HG03066 (cell line): ENCODE data around the gene PDE5A.

ENCODE experiments used
- ATAC-seq: cut with Tn5 transposase; IDR thresholded peaks from one replicate; pipeline ENCODE4 v1.9.1; 2021; ENCODE audit warnings: low read depth; ENCODE audit not compliant: unreplicated experiment

Gene PDE5A

GRCh38 chr4:119525005-119525749, 103.4 kb downstream of the PDE5A start:
- ATAC-seq = no peak

GRCh38 chr4:119523399-119523798, 105.2 kb downstream of the PDE5A start:
- no peak for ATAC-seq

GRCh38 chr4:119521268-119521667, 107.3 kb downstream of the PDE5A start:
- no peak for ATAC-seq

- ATAC-seq = no peak
Observed at GRCh38 chr4:119518915-119519410, 109.6 kb downstream of the PDE5A start.

- no peak for ATAC-seq
Observed at GRCh38 chr4:119518230-119518892, 110.2 kb downstream of the PDE5A start.

- ATAC-seq = no peak
Observed at GRCh38 chr4:119517361-119518229, 111.0 kb downstream of the PDE5A start.

GRCh38 chr4:119512398-119512797, 116.2 kb downstream of the PDE5A start:
- no peak for ATAC-seq

GRCh38 chr4:119510395-119511149, 118.0 kb downstream of the PDE5A start:
- no peak for ATAC-seq

- ATAC-seq = no peak
Observed at GRCh38 chr4:119508281-119508680, 120.3 kb downstream of the PDE5A start.

- no peak for ATAC-seq
Observed at GRCh38 chr4:119506806-119507205, 121.8 kb downstream of the PDE5A start.

GRCh38 chr4:119504616-119505015, 124.0 kb downstream of the PDE5A start:
- no peak for ATAC-seq

GRCh38 chr4:119501740-119502139, 126.9 kb downstream of the PDE5A start:
- no peak for ATAC-seq

GRCh38 chr4:119498527-119498926, 130.1 kb downstream of the PDE5A start:
- ATAC-seq = no peak

- ATAC-seq = no peak
Observed at GRCh38 chr4:119493886-119494285, 134.7 kb downstream of the PDE5A start.

- no peak for ATAC-seq
Observed at GRCh38 chr4:119493419-119493818, 135.2 kb downstream of the PDE5A start.

GRCh38 chr4:119490335-119490734, 138.3 kb downstream of the PDE5A start:
- no peak for ATAC-seq

GRCh38 chr4:119489305-119489704, 139.3 kb downstream of the PDE5A start:
- ATAC-seq = no peak

GRCh38 chr4:119480331-119480730, 148.3 kb downstream of the PDE5A start:
- no peak for ATAC-seq

GRCh38 chr4:119479835-119480234, 148.8 kb downstream of the PDE5A start:
- ATAC-seq = no peak

- no peak for ATAC-seq
Observed at GRCh38 chr4:119479180-119479808, 149.3 kb downstream of the PDE5A start.
